Adrenal gland (tissue), 12 donors: ENCODE data around the gene CFAP97D2. TPM values are rescaled to one million over a fixed set of nuclear protein-coding genes. Genes with fewer than 3 reads are reported as not detected.
"Not testable (repeated sequence)": the region's sequence is repeated elsewhere in the genome, so short reads cannot be mapped to it uniquely, and the experiment has no call there.

Source experiments
- DNase-seq, 7 donors: peaks; one replicate each; pipeline ENCODE4 v3.0.0-alpha.2; 2019 to 2020
- H3K27ac ChIP-seq, 5 donors: fragments of 200-600 bp; sonication (generic) in 4 of 5; 1 replicate in 3 of 5; 2 replicates in 2 of 5; pipeline versions ENCODE4 v1.5.1 to v1.8.0; 2016 to 2020; ENCODE audit warnings: mild to moderate bottlenecking in 1 of 5
- H3K27me3 ChIP-seq: fragments of 200-600 bp; 2 replicates; pipeline ENCODE4 v1.8.0; 2021
- H3K36me3 ChIP-seq, 2 donors: fragments of 200-600 bp; replicated peaks in 1 of 2; 1 replicate in 1 of 2; 2 replicates in 1 of 2; pipeline versions ENCODE4 v1.5.1 to v1.8.0; 2018 to 2022
- H3K4me1 ChIP-seq, 2 donors: fragments of 200-600 bp; replicated peaks in 1 of 2; 1 replicate in 1 of 2; 2 replicates in 1 of 2; pipeline versions ENCODE4 v1.5.1 to v1.8.0; 2018 to 2021
- H3K4me3 ChIP-seq, 4 donors: fragments of 200-600 bp; sonication (generic) in 3 of 4; one replicate each; pipeline ENCODE4 v1.5.1; 2016 to 2018
- H3K9me3 ChIP-seq, 3 donors: fragments of 200-600 bp; sonication (generic) in 1 of 3; replicated peaks in 1 of 3; 1 replicate in 2 of 3; 2 replicates in 1 of 3; pipeline versions ENCODE4 v1.5.1 to v1.8.0; 2016 to 2021
- POLR2A ChIP-seq, 2 donors: fragments of 450-650 bp; IDR thresholded peaks; one replicate each; pipeline ENCODE4 v1.6.1; 2017; ENCODE audit warnings: antibody characterized with exemption in 2 of 2, mild to moderate bottlenecking in 2 of 2, moderate library complexity in 1 of 2
- WGBS, 4 donors: extraction: QIAGEN DNeasy Blood & Tissue Kit in 2 of 4; methylation state at CpG; one replicate each; pipeline versions ENCODE4 v1.1.5 to v1.1.7; 2013 to 2017; 5-methylcytosine and 5-hydroxymethylcytosine counted together
- intact Hi-C, 2 donors: fragments of 100-400 bp; cut with DNase I; formaldehyde crosslinking; loops; one replicate each; pipeline versions ENCODE4 v1.14.1 to v1.15.0; 2022 to 2023
- polyA plus RNA-seq, 3 donors: library from polyadenylated mRNA; stranded (reverse); fragments of 200-250 nt in 2 of 3; fragments of 350-450 nt in 1 of 3; fragmentation: Illumina TruSeq in 1 of 3; extraction: RNeasy Lipid Tissue Mini Kit (QIAGEN cat#74804) in 1 of 3; gene quantifications; one replicate each; pipeline ENCODE4 v1.2.3, GENCODE V29; 2013 to 2014
- total RNA-seq, 9 donors: library from RNA; depleted of rRNA in 4 of 9; stranded (reverse); fragments of >200 nt in 4 of 9; fragments of 120-200 nt in 1 of 9; fragmentation: NEBNext Ultra II Directional in 1 of 9; extraction: Animal tissue kit (Norgen Biotek cat#: 25700) in 1 of 9; gene quantifications; one replicate each; pipeline versions ENCODE4 v1.1.0 to v1.2.4, GENCODE V29; 2013 to 2023
- TF ChIP-seq, protein P1 (sequence below), 6 experiments: fragments of 450-650 bp in 4 of 6; fragments of 200-600 bp in 2 of 6; sonication (generic) in 1 of 6; IDR thresholded peaks; 1 replicate in 5 of 6; 2 replicates in 1 of 6; pipeline versions ENCODE4 v1.5.1 to v1.8.0; 2016 to 2021; ENCODE audit warnings: antibody characterized with exemption in 6 of 6, mild to moderate bottlenecking in 2 of 6, moderate library complexity in 1 of 6
- donor health status: healthy with polysubstance abuse.
- donor health status: Bipolar disorder and iron deficiency.
- donor health status: DM: yes; HTN: yes; CAD: no.
- donor health status: DM: no; HTN: no; CAD: no.
- donor health status: DM: no; HTN: no; CAD: no.
- donor health status: DM: yes; HTN: yes; CAD: no.

The CFAP97D2 gene
- total and polyA plus RNA-seq, 12 donors, result not detected

GRCh38 chr13:114185182-114185971 is 6.3 kb downstream of the CFAP97D2 start:
- Histone ChIP-seq H3K9me3 (no peaks in the 10 kb centered on the region), H3K27ac (no peak overlapping the region), H3K36me3 (no peaks in the 10 kb centered on the region), H3K4me1 (no peaks in the 10 kb centered on the region), H3K4me3 (no peak overlapping the region), H3K27me3 (no peaks in the 10 kb centered on the region)
- TF ChIP-seq POLR2A (IDR thresholded peaks at IDR 0.05), result no peak
- TF ChIP-seq, protein P1, sequence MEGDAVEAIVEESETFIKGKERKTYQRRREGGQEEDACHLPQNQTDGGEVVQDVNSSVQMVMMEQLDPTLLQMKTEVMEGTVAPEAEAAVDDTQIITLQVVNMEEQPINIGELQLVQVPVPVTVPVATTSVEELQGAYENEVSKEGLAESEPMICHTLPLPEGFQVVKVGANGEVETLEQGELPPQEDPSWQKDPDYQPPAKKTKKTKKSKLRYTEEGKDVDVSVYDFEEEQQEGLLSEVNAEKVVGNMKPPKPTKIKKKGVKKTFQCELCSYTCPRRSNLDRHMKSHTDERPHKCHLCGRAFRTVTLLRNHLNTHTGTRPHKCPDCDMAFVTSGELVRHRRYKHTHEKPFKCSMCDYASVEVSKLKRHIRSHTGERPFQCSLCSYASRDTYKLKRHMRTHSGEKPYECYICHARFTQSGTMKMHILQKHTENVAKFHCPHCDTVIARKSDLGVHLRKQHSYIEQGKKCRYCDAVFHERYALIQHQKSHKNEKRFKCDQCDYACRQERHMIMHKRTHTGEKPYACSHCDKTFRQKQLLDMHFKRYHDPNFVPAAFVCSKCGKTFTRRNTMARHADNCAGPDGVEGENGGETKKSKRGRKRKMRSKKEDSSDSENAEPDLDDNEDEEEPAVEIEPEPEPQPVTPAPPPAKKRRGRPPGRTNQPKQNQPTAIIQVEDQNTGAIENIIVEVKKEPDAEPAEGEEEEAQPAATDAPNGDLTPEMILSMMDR (IDR thresholded peaks at IDR 0.05), result no peak
- no peak for DNase-seq
- 81 to 91% (median 87%) methylated on average over 10 to 15 of the region's 15 CpGs; no CpG with 5 or more reads in 1 of the 4 donors for WGBS, 4 donors
- intact Hi-C loops, result no loop called here

- no peaks in the 10 kb centered on the region for H3K36me3 ChIP-seq
- intact Hi-C loops, result no loop called here
- DNase-seq, result no peak
- no peaks in the 10 kb centered on the region for H3K4me1 ChIP-seq
- no peak overlapping the region for H3K27ac ChIP-seq
- H3K4me3 ChIP-seq, result no peak overlapping the region
- TF ChIP-seq, protein P1 (IDR thresholded peaks at IDR 0.05), result no peak
- no peak for TF ChIP-seq POLR2A (IDR thresholded peaks at IDR 0.05)
- no peaks in the 10 kb centered on the region for H3K9me3 ChIP-seq
- 74 to 83% (median 79%) methylated on average over 5 of the region's 5 CpGs for WGBS, 4 donors
- no peaks in the 10 kb centered on the region for H3K27me3 ChIP-seq
These were observed 15.8 kb downstream of the CFAP97D2 start for GRCh38 chr13:114194853-114195252.

DNA sequence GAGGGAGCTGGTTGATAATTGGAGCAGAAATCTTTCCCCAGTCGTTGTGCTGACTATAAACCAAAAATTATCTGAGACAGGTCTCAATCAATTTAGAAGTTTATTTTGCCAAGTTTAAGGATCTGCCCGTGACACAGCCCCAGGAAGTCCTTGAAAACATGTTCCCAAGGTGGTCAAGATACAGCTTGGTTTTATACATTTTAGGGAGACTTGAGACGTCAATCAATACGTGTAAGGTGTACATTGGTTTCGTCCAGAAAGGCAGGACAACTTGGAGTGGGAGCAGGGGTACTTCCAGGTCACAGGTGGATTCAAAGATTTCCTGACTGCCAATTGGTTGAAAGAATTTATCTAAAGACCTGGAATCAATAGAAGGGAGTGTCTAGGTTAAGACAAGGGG is 17.6 kb downstream of the CFAP97D2 start:
- no peaks in the 10 kb centered on the region for H3K4me1 ChIP-seq
- H3K27me3 ChIP-seq, result peaks cover 12% of the 10 kb centered on the region
- intact Hi-C loops, result no loop called here
- H3K36me3 ChIP-seq, result no peaks in the 10 kb centered on the region
- no peak for TF ChIP-seq POLR2A (IDR thresholded peaks at IDR 0.05)
- TF ChIP-seq, protein P1 (IDR thresholded peaks at IDR 0.05), result no peak
- no peak overlapping the region for H3K27ac ChIP-seq
- DNase-seq, result no peak
- no peaks in the 10 kb centered on the region for H3K9me3 ChIP-seq
- no peak overlapping the region for H3K4me3 ChIP-seq
- 61 to 65% (median 62%) methylated on average over 5 of the region's 5 CpGs for WGBS, 4 donors

DNA sequence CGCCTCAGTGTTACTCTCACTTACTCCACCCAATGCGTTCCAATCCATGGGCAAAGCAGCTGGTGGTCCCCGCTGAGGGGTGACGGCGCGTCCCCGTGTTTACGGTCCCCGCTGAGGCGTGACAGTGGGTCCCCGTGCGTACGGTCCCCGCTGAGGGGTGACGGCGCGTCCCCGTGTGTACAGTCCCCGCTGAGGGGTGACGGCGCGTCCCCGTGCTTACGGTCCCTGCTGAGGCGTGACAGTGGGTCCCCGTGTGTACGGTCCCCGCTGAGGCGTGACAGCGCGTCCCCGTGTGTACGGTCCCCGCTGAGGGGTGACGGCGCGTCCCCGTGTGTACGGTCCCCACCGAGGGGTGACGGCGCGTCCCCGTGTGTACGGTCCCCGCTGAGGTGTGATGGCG is 19.5 kb downstream of the CFAP97D2 start:
- Histone ChIP-seq H3K36me3 (no peaks in the 10 kb centered on the region), H3K4me3 (no peak overlapping the region), H3K27ac (no peak overlapping the region), H3K4me1 (no peaks in the 10 kb centered on the region), H3K27me3 (peaks cover 12% of the 10 kb centered on the region), H3K9me3 (no peaks in the 10 kb centered on the region)
- no peak for DNase-seq
- intact Hi-C loops, result no loop called here
- TF ChIP-seq, protein P1 (IDR thresholded peaks at IDR 0.05), result no peak
- 94 to 96% (median 95%) methylated on average over 9 to 47 of the region's 47 CpGs for WGBS, 4 donors

DNA sequence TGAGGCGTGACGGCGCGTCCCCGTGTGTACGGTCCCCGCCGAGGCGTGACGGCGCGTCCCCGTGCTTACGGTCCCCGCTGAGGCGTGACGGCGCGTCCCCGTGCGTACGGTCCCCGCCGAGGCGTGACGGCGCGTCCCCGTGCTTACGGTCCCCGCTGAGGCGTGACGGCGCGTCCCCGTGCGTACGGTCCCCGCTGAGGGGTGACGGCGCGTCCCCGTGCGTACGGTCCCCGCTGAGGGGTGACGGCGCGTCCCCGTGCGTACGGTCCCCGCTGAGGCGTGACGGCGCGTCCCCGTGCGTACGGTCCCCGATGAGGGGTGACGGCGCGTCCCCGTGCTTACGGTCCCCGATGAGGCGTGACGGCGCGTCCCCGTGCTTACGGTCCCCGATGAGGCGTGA is 20.5 kb downstream of the CFAP97D2 start:
- WGBS, 4 donors, result 13 to 34% (median 20%) methylated on average over 37 to 65 of the region's 75 CpGs; no CpG with 5 or more reads in 1 of the 4 donors
- H3K9me3 ChIP-seq, H3K4me3 ChIP-seq, H3K4me1 ChIP-seq, DNase-seq, H3K27ac ChIP-seq, intact Hi-C loops, H3K36me3 ChIP-seq: not testable (repeated sequence)
- H3K27me3 ChIP-seq, result peaks cover 12% of the 10 kb centered on the region
